HG02943 (cell line): ENCODE measurements around the gene CCS.
"Not testable (repeated sequence)": the region's sequence is repeated elsewhere in the genome, so short reads cannot be mapped to it uniquely, and the experiment has no call there.

Experiments used
- ATAC-seq: cut with Tn5 transposase; IDR thresholded peaks from one replicate; pipeline ENCODE4 v1.9.1; 2021; ENCODE audit warnings: mild to moderate bottlenecking, low read depth, moderate library complexity; ENCODE audit not compliant: unreplicated experiment

Gene CCS

GRCh38 chr11:66592457-66593302, at the start of gene CCS, which contains the start of gene CCDC87:
TSS of gene CCS (plus strand) at chr11:66593185. CDS start at chr11:66593262, 77 bp downstream.
TSS of gene CCDC87 (minus strand) at chr11:66593063. CDS start at chr11:66593015, 48 bp downstream.
- peak; percentile 84 for ATAC-seq

GRCh38 chr11:66543263-66544107, 49.5 kb upstream of the CCS start:
- ATAC-seq, result no peak

- not testable (repeated sequence) for ATAC-seq
Measured at GRCh38 chr11:66544952-66545351, 48.0 kb upstream of the CCS start.

- ATAC-seq, result peak; percentile 57
Measured at GRCh38 chr11:66545701-66546367, 47.2 kb upstream of the CCS start, which contains the start of gene ZDHHC24. TSS of gene ZDHHC24 (minus strand) at chr11:66546048. CDS start at chr11:66546003, 45 bp downstream.

- ATAC-seq, result peak; percentile 2
Measured at GRCh38 chr11:66546368-66546965, 46.5 kb upstream of the CCS start, which contains the start of gene ACTN3. TSS of gene ACTN3 (plus strand) at chr11:66546903. CDS start at chr11:66546938, 35 bp downstream.

- ATAC-seq, result no peak
Measured at GRCh38 chr11:66546966-66547661, 45.9 kb upstream of the CCS start.

- no peak for ATAC-seq
Measured at GRCh38 chr11:66547662-66548009, 45.3 kb upstream of the CCS start.

GRCh38 chr11:66548041-66548440, 44.9 kb upstream of the CCS start:
- no peak for ATAC-seq

GRCh38 chr11:66548774-66549630, 44.0 kb upstream of the CCS start:
- ATAC-seq, result no peak

GRCh38 chr11:66549696-66550095, 43.3 kb upstream of the CCS start:
- ATAC-seq, result no peak

- no peak for ATAC-seq
Measured at GRCh38 chr11:66550887-66551286, 42.1 kb upstream of the CCS start.

GRCh38 chr11:66554602-66555001, 38.4 kb upstream of the CCS start:
- ATAC-seq, result no peak

- no peak for ATAC-seq
Measured at GRCh38 chr11:66555416-66555815, 37.6 kb upstream of the CCS start.

GRCh38 chr11:66556086-66556485, 36.9 kb upstream of the CCS start:
- ATAC-seq, result no peak

- no peak for ATAC-seq
Measured at GRCh38 chr11:66557733-66558326, 35.2 kb upstream of the CCS start.

GRCh38 chr11:66559142-66559865, 33.7 kb upstream of the CCS start:
- ATAC-seq, result no peak

GRCh38 chr11:66559866-66560676, 32.9 kb upstream of the CCS start:
- ATAC-seq, result no peak
